Measurements from ENCODE around the gene TFAM. TPM values are rescaled to one million over a fixed set of nuclear protein-coding genes. Genes with fewer than 3 reads are reported as not detected.

Gene TFAM
- polyA plus RNA-seq, 1 of the 3 experiments (the other 2 are of a cell fraction): 19.6 TPM

- no peak for TF ChIP-seq FOXJ3 (CRISPR knock-in tag; IDR thresholded peaks at IDR 0.05)
- TF ChIP-seq, protein P1, sequence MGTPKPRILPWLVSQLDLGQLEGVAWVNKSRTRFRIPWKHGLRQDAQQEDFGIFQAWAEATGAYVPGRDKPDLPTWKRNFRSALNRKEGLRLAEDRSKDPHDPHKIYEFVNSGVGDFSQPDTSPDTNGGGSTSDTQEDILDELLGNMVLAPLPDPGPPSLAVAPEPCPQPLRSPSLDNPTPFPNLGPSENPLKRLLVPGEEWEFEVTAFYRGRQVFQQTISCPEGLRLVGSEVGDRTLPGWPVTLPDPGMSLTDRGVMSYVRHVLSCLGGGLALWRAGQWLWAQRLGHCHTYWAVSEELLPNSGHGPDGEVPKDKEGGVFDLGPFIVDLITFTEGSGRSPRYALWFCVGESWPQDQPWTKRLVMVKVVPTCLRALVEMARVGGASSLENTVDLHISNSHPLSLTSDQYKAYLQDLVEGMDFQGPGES (IDR thresholded peaks at IDR 0.05; ENCODE audit: low read depth, low read length): no peak
- no peak for TF ChIP-seq TEAD4 (IDR thresholded peaks at IDR 0.05; ENCODE audit: borderline replicate concordance, insufficient read depth)
- peak; percentile 40 for TF ChIP-seq SMC3 (IDR thresholded peaks at IDR 0.05; ENCODE audit: low read depth, low read length)
- TF ChIP-seq TCF12 (IDR thresholded peaks at IDR 0.05): peak; percentile 19; the same call in 1 of the 2 replicates
- TF ChIP-seq, protein P2, sequence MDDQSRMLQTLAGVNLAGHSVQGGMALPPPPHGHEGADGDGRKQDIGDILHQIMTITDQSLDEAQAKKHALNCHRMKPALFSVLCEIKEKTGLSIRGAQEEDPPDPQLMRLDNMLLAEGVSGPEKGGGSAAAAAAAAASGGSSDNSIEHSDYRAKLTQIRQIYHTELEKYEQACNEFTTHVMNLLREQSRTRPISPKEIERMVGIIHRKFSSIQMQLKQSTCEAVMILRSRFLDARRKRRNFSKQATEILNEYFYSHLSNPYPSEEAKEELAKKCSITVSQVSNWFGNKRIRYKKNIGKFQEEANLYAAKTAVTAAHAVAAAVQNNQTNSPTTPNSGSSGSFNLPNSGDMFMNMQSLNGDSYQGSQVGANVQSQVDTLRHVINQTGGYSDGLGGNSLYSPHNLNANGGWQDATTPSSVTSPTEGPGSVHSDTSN (IDR thresholded peaks at IDR 0.05): no peak
- no peak for TF ChIP-seq NFIC (IDR thresholded peaks at IDR 0.05; ENCODE audit: borderline replicate concordance)
- peak; percentile 77 for TF ChIP-seq GABPA (IDR thresholded peaks at IDR 0.05; ENCODE audit: low read depth)
- TF ChIP-seq EP300 (IDR thresholded peaks at IDR 0.05; ENCODE audit: borderline replicate concordance in 1 of 2, low read depth in 1 of 2, low read length in 1 of 2): no peak
- peak; percentile 45 for TF ChIP-seq TAF1 (IDR thresholded peaks at IDR 0.05; ENCODE audit: borderline replicate concordance, low read depth, low read length)
- peak; percentile 94 for TF ChIP-seq POLR2AphosphoS5 (IDR thresholded peaks at IDR 0.05; ENCODE audit: low read depth, low read length)
These were observed at the start of gene TFAM (continued) for GRCh38 chr10:58384999-58385783.

- no peaks in the 10 kb centered on the region for H3K9me2 ChIP-seq
- peak overlapping the region; percentile 95 to 96 for H3K4me3 ChIP-seq (ENCODE audit: low read depth in 2 of 2, low read length in 1 of 2)
- H3K36me3 ChIP-seq (replicated peaks in 1 of 2; ENCODE audit: control insufficient read depth in 1 of 2, insufficient read depth in 2 of 2, low read length in 1 of 2): peaks cover 3 to 4% of the 10 kb centered on the region in 2 experiments
- DNase-seq: no peak
- peaks cover 55% of the 10 kb centered on the region for H3K79me2 ChIP-seq (ENCODE audit: insufficient read depth)
- H3K27me3 ChIP-seq (ENCODE audit: insufficient read depth): no peaks in the 10 kb centered on the region
- 91% methylated on average over 4 of the region's 4 CpGs for WGBS (ENCODE audit: low lambda C conversion rate)
- H3K9me3 ChIP-seq: no peaks in the 10 kb centered on the region
- no peaks in the 10 kb centered on the region for H3F3A ChIP-seq (replicated peaks; ENCODE audit: insufficient read depth)
- H3K4me1 ChIP-seq (ENCODE audit: control insufficient read depth in 1 of 2, insufficient read depth in 2 of 2, low read depth in 1 of 2, low read length in 1 of 2): peaks cover 6 to 9% of the 10 kb centered on the region in 2 experiments; a peak in 3 of 4 replicates
- ChIA-PET CTCF (no interaction called here), POLR2A (interaction anchor here (2.1 kb wide), 1 partner anchor 9 kb away, joined by 8 read pairs; no protein-coding TSS in a partner anchor)
- peak overlapping the region in 1 of 2 experiments; percentile 45; a peak in 1 of 4 replicates for H3K27ac ChIP-seq (ENCODE audit: low read depth in 2 of 2, low read length in 1 of 2)
- H3K9ac ChIP-seq: peak overlapping the region; percentile 87; the same call in 1 of the 2 replicates
- peak; percentile 79 for TF ChIP-seq REST (IDR thresholded peaks at IDR 0.05; ENCODE audit: low read depth, low read length)
- TF ChIP-seq SIN3A (IDR thresholded peaks at IDR 0.05; ENCODE audit: borderline replicate concordance, low read depth, low read length): no peak
- no peak for TF ChIP-seq USF2 (IDR thresholded peaks at IDR 0.05; ENCODE audit: borderline replicate concordance, low read depth, low read length)
- TF ChIP-seq SMC3 (IDR thresholded peaks at IDR 0.05; ENCODE audit: low read depth, low read length): no peak
- no peak for TF ChIP-seq RAD21 (IDR thresholded peaks at IDR 0.05; ENCODE audit: low read length)
- H3K4me2 ChIP-seq: peak overlapping the region; percentile 89
- H2AFZ ChIP-seq (ENCODE audit: low read depth): no peak overlapping the region; the same call in 1 of the 2 replicates
- H4K20me1 ChIP-seq (ENCODE audit: insufficient read depth): peaks cover 26% of the 10 kb centered on the region
These were observed 49.0 kb upstream of the TFAM start for GRCh38 chr10:58336242-58336641.
